Upper lobe of right lung (tissue), 1 donor: ENCODE results near the gene ZMYM5. TPM values are rescaled to one million over a fixed set of nuclear protein-coding genes. Genes with fewer than 3 reads are reported as not detected.
"Not testable (repeated sequence)": the region's sequence is repeated elsewhere in the genome, so short reads cannot be mapped to it uniquely, and the experiment has no call there.

ENCODE experiments used
- ATAC-seq: fragments of 200-7000 bp; cut with Tn5 transposase; one replicate; pipeline ENCODE4 v1.9.1; 2020; ENCODE audit warnings: mild to moderate bottlenecking, moderate library complexity
- DNase-seq: peaks from one replicate; pipeline ENCODE4 v3.0.0-alpha.2; 2020
- H3K27ac ChIP-seq: fragments of 200-600 bp; one replicate; pipeline ENCODE4 v1.8.0; 2022
- H3K27me3 ChIP-seq: fragments of 200-600 bp; one replicate; pipeline ENCODE4 v1.8.0; 2022; ENCODE audit warnings: mild to moderate bottlenecking
- H3K36me3 ChIP-seq: fragments of 200-600 bp; one replicate; pipeline ENCODE4 v1.8.0; 2022
- H3K4me1 ChIP-seq: fragments of 200-600 bp; one replicate; pipeline ENCODE4 v1.8.0; 2022
- H3K4me3 ChIP-seq: fragments of 200-600 bp; one replicate; pipeline ENCODE4 v1.8.0; 2022; ENCODE audit warnings: mild to moderate bottlenecking
- H3K9me3 ChIP-seq: fragments of 200-600 bp; one replicate; pipeline ENCODE4 v1.8.0; 2022
- CTCF ChIP-seq: fragments of 200-600 bp; IDR thresholded peaks from one replicate; pipeline ENCODE4 v1.8.0; 2022; ENCODE audit warnings: antibody characterized with exemption
- intact Hi-C: fragments of 100-400 bp; cut with DNase I; formaldehyde crosslinking; loops from one replicate; pipeline ENCODE4 v1.11.0; 2022
- total RNA-seq: library from RNA; stranded (reverse); fragmentation: NEBNext Ultra II Directional; extraction: Animal tissue kit (Norgen Biotek cat#: 25700); gene quantifications from one replicate; pipeline ENCODE4 v1.2.1, GENCODE V29; 2021
- donor health status: DM: no; HTN: yes; CAD: no; lungs with severe emphysema.

Gene ZMYM5
- total RNA-seq, 1 donor from 2014 or later, result 11.8 TPM

GRCh38 chr13:19862481-19863313, 752 bp downstream of the ZMYM5 start:
- peak; percentile 71 for DNase-seq
- no peak for TF ChIP-seq CTCF
- H3K27me3 ChIP-seq, result no peaks in the 10 kb centered on the region
- intact Hi-C loops, result no loop called here
- no peaks in the 10 kb centered on the region for H3K9me3 ChIP-seq
- H3K27ac ChIP-seq, result peak overlapping the region; percentile 99
- peak overlapping the region; percentile 94 for H3K4me3 ChIP-seq
- H3K36me3 ChIP-seq, result peaks cover 8% of the 10 kb centered on the region
- peaks cover 14% of the 10 kb centered on the region for H3K4me1 ChIP-seq
- no peak for ATAC-seq

- no peak for ATAC-seq
- intact Hi-C loops, result no loop called here
- TF ChIP-seq CTCF, result no peak
- Histone ChIP-seq H3K4me1 (peaks cover 14% of the 10 kb centered on the region), H3K9me3 (no peaks in the 10 kb centered on the region), H3K27me3 (no peaks in the 10 kb centered on the region), H3K27ac (peak overlapping the region; percentile 99), H3K4me3 (peak overlapping the region; percentile 94), H3K36me3 (peaks cover 8% of the 10 kb centered on the region)
- no peak for DNase-seq
Observed at GRCh38 chr13:19861762-19862161, 1.7 kb downstream of the ZMYM5 start.

GRCh38 chr13:19860884-19861655, 2.4 kb downstream of the ZMYM5 start:
- DNase-seq, result no peak

GRCh38 chr13:19857637-19858036, 5.8 kb downstream of the ZMYM5 start:
- intact Hi-C loops, DNase-seq, H3K27ac ChIP-seq, H3K4me3 ChIP-seq, H3K27me3 ChIP-seq, ATAC-seq, H3K9me3 ChIP-seq: not testable (repeated sequence)
- peaks cover 21% of the 10 kb centered on the region for H3K36me3 ChIP-seq
- peaks cover 14% of the 10 kb centered on the region for H3K4me1 ChIP-seq

More at GRCh38 chr13:19860884-19861655, 2.4 kb downstream of the ZMYM5 start:
- Histone ChIP-seq H3K4me1 (peaks cover 14% of the 10 kb centered on the region), H3K4me3 (peak overlapping the region; percentile 94), H3K9me3 (no peaks in the 10 kb centered on the region), H3K27ac (no peak overlapping the region), H3K27me3 (no peaks in the 10 kb centered on the region), H3K36me3 (peaks cover 11% of the 10 kb centered on the region)
- ATAC-seq, result no peak
- intact Hi-C loops, result no loop called here
- TF ChIP-seq CTCF, result no peak

GRCh38 chr13:19852766-19853165, 10.7 kb downstream of the ZMYM5 start:
- peaks cover 44% of the 10 kb centered on the region for H3K36me3 ChIP-seq
- DNase-seq, result no peak
- no peak for TF ChIP-seq CTCF
- no peak for ATAC-seq
- H3K27me3 ChIP-seq, result no peaks in the 10 kb centered on the region
- no peak overlapping the region for H3K27ac ChIP-seq
- no peaks in the 10 kb centered on the region for H3K4me1 ChIP-seq
- intact Hi-C loops, result no loop called here
- H3K9me3 ChIP-seq, result no peaks in the 10 kb centered on the region
- no peak overlapping the region for H3K4me3 ChIP-seq

- intact Hi-C loops, result no loop called here
- H3K36me3 ChIP-seq, result peaks cover 41% of the 10 kb centered on the region
Observed at GRCh38 chr13:19845758-19846157, 17.7 kb downstream of the ZMYM5 start.

More at GRCh38 chr13:19845758-19846157, 17.7 kb downstream of the ZMYM5 start:
- Histone ChIP-seq H3K4me3 (no peak overlapping the region), H3K27me3 (no peaks in the 10 kb centered on the region), H3K4me1 (peaks cover 9% of the 10 kb centered on the region), H3K27ac (no peak overlapping the region), H3K9me3 (no peaks in the 10 kb centered on the region)
- ATAC-seq (peak; percentile 48), DNase-seq (no peak)
- no peak for TF ChIP-seq CTCF
